Measurements from ENCODE around the gene MRGPRD. TPM values are rescaled to one million over a fixed set of nuclear protein-coding genes. Genes with fewer than 3 reads are reported as not detected.

MRGPRD gene
- total RNA-seq, 5 donors from 2014 or later (not counting 1 experiment from before 2014, with no cell fraction given): not detected

- peaks cover 38% of the 10 kb centered on the region for H3K36me3 Mint-ChIP-seq
- 96% methylated on average over 8 of the region's 17 CpGs for WGBS (ENCODE audit: insufficient coverage)
Measured at GRCh38 chr11:68933605-68934320, 47.0 kb downstream of the MRGPRD start.

GRCh38 chr11:68932933-68933577 is 47.7 kb downstream of the MRGPRD start:
- no peak overlapping the region for H3K4me3 Mint-ChIP-seq
- WGBS (ENCODE audit: insufficient coverage): 98% methylated on average over 21 of the region's 24 CpGs
- CTCF ChIA-PET: interaction anchor here in 1 of 2 donors (0.6 kb wide), 1 partner anchor 168 kb away, joined by 3 read pairs; no protein-coding TSS in a partner anchor

More at GRCh38 chr11:68933605-68934320, 47.0 kb downstream of the MRGPRD start:
- DNase-seq (no peak), ATAC-seq (replicated peaks in 1 of 4) (no peak)
- Histone ChIP-seq H3K4me1 (ENCODE audit: control insufficient read depth in 1 of 2, extremely low read depth in 1 of 2, insufficient read depth in 2 of 2, low read length in 2 of 2) (no peaks in the 10 kb centered on the region), H3K9me3 (no peaks in the 10 kb centered on the region), H3K27ac (ENCODE audit: low read length) (no peak overlapping the region), H3K36me3 (ENCODE audit: control insufficient read depth in 2 of 2, extremely low read depth in 1 of 2, insufficient read depth in 1 of 2, low read length in 1 of 2) (peaks cover 23 to 79% of the 10 kb centered on the region in 2 donors), H3K4me3 (ENCODE audit: control insufficient read depth in 1 of 2, extremely low read depth in 1 of 2, low read length in 1 of 2) (no peak overlapping the region), H3K27me3 (replicated peaks in 1 of 2; ENCODE audit: control insufficient read depth in 2 of 2, extremely low read depth in 1 of 2, insufficient read depth in 2 of 2, low read length in 1 of 2) (no peaks in the 10 kb centered on the region)
- no peaks in the 10 kb centered on the region for H3K9me3 Mint-ChIP-seq
- no peaks in the 10 kb centered on the region for H3K4me1 Mint-ChIP-seq
- H3K4me3 Mint-ChIP-seq: no peak overlapping the region
- no peak overlapping the region for H3K27ac Mint-ChIP-seq
- H3K27me3 Mint-ChIP-seq: no peaks in the 10 kb centered on the region
- ChIA-PET POLR2A (no interaction called here), CTCF (no interaction called here)

GRCh38 chr11:68932358-68932757 is 48.4 kb downstream of the MRGPRD start:
- peaks cover 23 to 76% of the 10 kb centered on the region in 2 donors for H3K36me3 ChIP-seq (ENCODE audit: control insufficient read depth in 2 of 2, extremely low read depth in 1 of 2, insufficient read depth in 1 of 2, low read length in 1 of 2)
- no peak overlapping the region for H3K27ac ChIP-seq (ENCODE audit: low read length)
- H3K4me1 ChIP-seq (ENCODE audit: control insufficient read depth in 1 of 2, extremely low read depth in 1 of 2, insufficient read depth in 2 of 2, low read length in 2 of 2): no peaks in the 10 kb centered on the region
- Mint-ChIP-seq H3K4me1 (no peaks in the 10 kb centered on the region), H3K36me3 (peaks cover 42% of the 10 kb centered on the region), H3K9me3 (no peaks in the 10 kb centered on the region), H3K4me3 (no peak overlapping the region), H3K27me3 (no peaks in the 10 kb centered on the region), H3K27ac (no peak overlapping the region)
- H3K9me3 ChIP-seq: no peaks in the 10 kb centered on the region
- ATAC-seq (replicated peaks in 1 of 4) (no peak), DNase-seq (no peak)
- H3K27me3 ChIP-seq (replicated peaks in 1 of 2; ENCODE audit: control insufficient read depth in 2 of 2, extremely low read depth in 1 of 2, insufficient read depth in 2 of 2, low read length in 1 of 2): no peaks in the 10 kb centered on the region
- CTCF ChIA-PET: no interaction called here
- H3K4me3 ChIP-seq (ENCODE audit: control insufficient read depth in 1 of 2, extremely low read depth in 1 of 2, low read length in 1 of 2): no peak overlapping the region
- POLR2A ChIA-PET: no interaction called here
- WGBS (ENCODE audit: insufficient coverage): 98% methylated on average over 4 of the region's 7 CpGs

More at GRCh38 chr11:68932933-68933577, 47.7 kb downstream of the MRGPRD start:
- Histone ChIP-seq H3K4me3 (ENCODE audit: control insufficient read depth in 1 of 2, extremely low read depth in 1 of 2, low read length in 1 of 2) (no peak overlapping the region), H3K27me3 (replicated peaks in 1 of 2; ENCODE audit: control insufficient read depth in 2 of 2, extremely low read depth in 1 of 2, insufficient read depth in 2 of 2, low read length in 1 of 2) (no peaks in the 10 kb centered on the region), H3K4me1 (ENCODE audit: control insufficient read depth in 1 of 2, extremely low read depth in 1 of 2, insufficient read depth in 2 of 2, low read length in 2 of 2) (no peaks in the 10 kb centered on the region), H3K27ac (ENCODE audit: low read length) (no peak overlapping the region), H3K36me3 (ENCODE audit: control insufficient read depth in 2 of 2, extremely low read depth in 1 of 2, insufficient read depth in 1 of 2, low read length in 1 of 2) (peaks cover 23 to 76% of the 10 kb centered on the region in 2 donors), H3K9me3 (no peaks in the 10 kb centered on the region)
- Mint-ChIP-seq H3K27ac (no peak overlapping the region), H3K36me3 (peaks cover 38% of the 10 kb centered on the region), H3K4me1 (no peaks in the 10 kb centered on the region), H3K9me3 (no peaks in the 10 kb centered on the region), H3K27me3 (no peaks in the 10 kb centered on the region)
- DNase-seq (no peak), ATAC-seq (replicated peaks in 1 of 4) (no peak)
- POLR2A ChIA-PET: no interaction called here

GRCh38 chr11:68931911-68932310 is 48.9 kb downstream of the MRGPRD start:
- ATAC-seq (replicated peaks in 1 of 4) (no peak), DNase-seq (no peak)
- H3K27ac Mint-ChIP-seq: no peak overlapping the region
- Histone ChIP-seq H3K4me1 (ENCODE audit: control insufficient read depth in 1 of 2, extremely low read depth in 1 of 2, insufficient read depth in 2 of 2, low read length in 2 of 2) (no peaks in the 10 kb centered on the region), H3K4me3 (ENCODE audit: control insufficient read depth in 1 of 2, extremely low read depth in 1 of 2, low read length in 1 of 2) (no peak overlapping the region), H3K36me3 (ENCODE audit: control insufficient read depth in 2 of 2, extremely low read depth in 1 of 2, insufficient read depth in 1 of 2, low read length in 1 of 2) (peaks cover 25 to 71% of the 10 kb centered on the region in 2 donors), H3K27ac (ENCODE audit: low read length) (no peak overlapping the region), H3K27me3 (replicated peaks in 1 of 2; ENCODE audit: control insufficient read depth in 2 of 2, extremely low read depth in 1 of 2, insufficient read depth in 2 of 2, low read length in 1 of 2) (no peaks in the 10 kb centered on the region), H3K9me3 (no peaks in the 10 kb centered on the region)
- H3K4me3 Mint-ChIP-seq: no peak overlapping the region
- H3K36me3 Mint-ChIP-seq: peaks cover 47% of the 10 kb centered on the region
- no peaks in the 10 kb centered on the region for H3K27me3 Mint-ChIP-seq
- ChIA-PET CTCF (no interaction called here), POLR2A (no interaction called here)
- H3K4me1 Mint-ChIP-seq: no peaks in the 10 kb centered on the region
- 99% methylated on average over 12 of the region's 17 CpGs for WGBS (ENCODE audit: insufficient coverage)
- H3K9me3 Mint-ChIP-seq: no peaks in the 10 kb centered on the region

GRCh38 chr11:68930991-68931855 is 49.6 kb downstream of the MRGPRD start:
- Mint-ChIP-seq H3K27me3 (no peaks in the 10 kb centered on the region), H3K4me1 (no peaks in the 10 kb centered on the region), H3K9me3 (no peaks in the 10 kb centered on the region), H3K27ac (no peak overlapping the region), H3K4me3 (no peak overlapping the region), H3K36me3 (peaks cover 49% of the 10 kb centered on the region)
- no peaks in the 10 kb centered on the region for H3K27me3 ChIP-seq (replicated peaks in 1 of 2; ENCODE audit: control insufficient read depth in 2 of 2, extremely low read depth in 1 of 2, insufficient read depth in 2 of 2, low read length in 1 of 2)
- ATAC-seq (replicated peaks in 1 of 4) (no peak), DNase-seq (no peak)
- WGBS (ENCODE audit: insufficient coverage): 95% methylated on average over 19 of the region's 21 CpGs
- no peak overlapping the region for H3K27ac ChIP-seq (ENCODE audit: low read length)
- no peak overlapping the region for H3K4me3 ChIP-seq (ENCODE audit: control insufficient read depth in 1 of 2, extremely low read depth in 1 of 2, low read length in 1 of 2)
- no peaks in the 10 kb centered on the region for H3K9me3 ChIP-seq
- H3K4me1 ChIP-seq (ENCODE audit: control insufficient read depth in 1 of 2, extremely low read depth in 1 of 2, insufficient read depth in 2 of 2, low read length in 2 of 2): no peaks in the 10 kb centered on the region
- ChIA-PET CTCF (no interaction called here), POLR2A (no interaction called here)
- peaks cover 25 to 66% of the 10 kb centered on the region in 2 donors for H3K36me3 ChIP-seq (ENCODE audit: control insufficient read depth in 2 of 2, extremely low read depth in 1 of 2, insufficient read depth in 1 of 2, low read length in 1 of 2)
